ENCODE data around the gene EPB41. TPM values are rescaled to one million over a fixed set of nuclear protein-coding genes. Genes with fewer than 3 reads are reported as not detected.
"Not testable (repeated sequence)": the region's sequence is repeated elsewhere in the genome, so short reads cannot be mapped to it uniquely, and the experiment has no call there.

The EPB41 gene
- 138 TPM for polyA plus RNA-seq (2013, experiment 1 of 4)
- 134 TPM for polyA plus RNA-seq (2013, experiment 2 of 4)
- polyA plus RNA-seq (2013, experiment 3 of 4): 91.7 TPM
- polyA plus RNA-seq (2013, experiment 4 of 4): 89.4 TPM

DNA sequence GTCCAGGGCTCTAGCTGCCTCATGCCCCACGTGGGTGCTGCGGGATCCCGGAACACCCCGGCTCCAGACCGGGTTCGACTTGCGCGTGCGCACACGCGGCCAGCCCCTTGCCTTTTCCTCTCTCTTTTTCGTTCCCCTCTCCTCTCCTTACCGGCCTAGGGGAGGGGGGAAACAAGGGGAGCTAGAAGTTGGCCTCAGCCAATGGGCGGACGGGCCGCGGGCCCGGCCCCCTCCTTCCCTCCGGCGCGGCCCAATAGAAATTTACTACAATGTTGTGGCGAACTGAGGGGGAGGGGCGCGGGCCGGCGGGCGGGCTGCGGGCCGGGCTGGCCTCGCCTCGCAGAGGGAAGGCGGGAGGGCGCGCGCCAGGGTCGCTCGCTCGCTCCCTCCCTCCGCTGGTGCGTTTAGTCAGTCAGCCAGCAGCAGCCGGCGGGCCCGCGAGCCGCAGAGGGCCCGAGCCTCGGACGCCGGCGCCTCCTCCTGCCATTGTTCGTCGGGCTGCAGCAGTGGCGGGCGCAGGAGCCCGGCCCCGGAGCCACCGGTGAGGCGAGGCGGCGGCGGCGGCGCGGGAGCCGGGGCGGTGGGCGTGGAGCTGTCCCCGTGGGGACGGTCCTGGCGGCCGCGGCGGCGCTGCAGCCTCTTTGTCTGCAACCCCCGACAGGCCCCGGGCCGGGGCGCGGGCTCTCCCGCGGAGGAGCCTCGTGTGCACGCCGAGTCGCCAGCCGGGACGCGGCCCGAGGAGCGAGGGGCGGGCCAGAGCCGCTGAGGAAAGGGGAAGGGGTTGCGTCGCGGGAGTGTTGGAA, at the start of gene EPB41:
TSS of gene EPB41 (plus strand) at position 342 of the 803 bp plus-strand sequence. CDS start 72,869 bp downstream, outside the sequence.
- WGBS, 2 experiments: 0% methylated on average over 91 to 95 of the region's 95 CpGs
- Histone ChIP-seq H3K9me3 (ENCODE audit: control insufficient read depth, low read length) (no peaks in the 10 kb centered on the region), H3K4me3 (ENCODE audit: insufficient read depth, low read depth, low read length) (peak within 1 kb of the TSS; percentile 78), H3K36me3 (ENCODE audit: control insufficient read depth, insufficient read depth, low read length) (no peaks in the 10 kb centered on the region), H3K4me1 (ENCODE audit: control insufficient read depth, insufficient read depth, low read length) (peaks cover 11% of the 10 kb centered on the region), H3K27ac (ENCODE audit: insufficient read depth, low read depth, low read length, poor library complexity, severe bottlenecking) (peak within 1 kb of the TSS; percentile 96), H3K27me3 (ENCODE audit: control insufficient read depth, insufficient read depth, low read length, poor library complexity, severe bottlenecking) (no peaks in the 10 kb centered on the region)

DNA sequence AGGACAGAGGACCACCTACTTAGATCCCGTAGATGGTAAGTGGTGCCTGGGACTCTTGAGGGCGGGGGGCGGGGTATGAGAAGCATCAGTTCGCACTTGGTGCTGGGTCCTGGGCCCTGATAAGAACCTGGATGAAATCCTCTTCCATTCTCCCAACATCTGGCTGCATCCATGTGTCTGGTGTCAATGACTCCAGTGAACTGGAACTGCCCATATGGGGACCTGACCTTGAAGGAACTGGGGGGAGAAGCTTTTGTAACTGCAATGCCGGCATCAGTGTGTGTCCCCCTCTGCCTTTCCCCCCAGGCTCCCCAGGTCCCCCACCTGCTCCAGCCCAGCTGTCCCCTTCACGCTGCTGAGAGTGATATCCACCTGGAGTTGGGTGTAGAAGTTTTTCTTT, 49.7 kb upstream of the EPB41 start:
- 73 to 84% methylated on average over 6 of the region's 6 CpGs for WGBS, 2 experiments
- Histone ChIP-seq H3K4me3 (ENCODE audit: insufficient read depth, low read depth, low read length) (no peak overlapping the region), H3K36me3 (ENCODE audit: control insufficient read depth, insufficient read depth, low read length) (no peaks in the 10 kb centered on the region), H3K4me1 (ENCODE audit: control insufficient read depth, insufficient read depth, low read length) (peaks cover 23% of the 10 kb centered on the region), H3K27ac (ENCODE audit: insufficient read depth, low read depth, low read length, poor library complexity, severe bottlenecking) (no peak overlapping the region), H3K9me3 (ENCODE audit: control insufficient read depth, low read length) (no peaks in the 10 kb centered on the region), H3K27me3 (ENCODE audit: control insufficient read depth, insufficient read depth, low read length, poor library complexity, severe bottlenecking) (no peaks in the 10 kb centered on the region)

GRCh38 chr1:28865997-28866650, 48.2 kb upstream of the EPB41 start:
- 85 to 88% methylated on average over 10 of the region's 10 CpGs for WGBS, 2 experiments
- peaks cover 23% of the 10 kb centered on the region for H3K4me1 ChIP-seq (ENCODE audit: control insufficient read depth, insufficient read depth, low read length)
- no peak overlapping the region for H3K4me3 ChIP-seq (ENCODE audit: insufficient read depth, low read depth, low read length)
- no peaks in the 10 kb centered on the region for H3K36me3 ChIP-seq (ENCODE audit: control insufficient read depth, insufficient read depth, low read length)
- no peaks in the 10 kb centered on the region for H3K9me3 ChIP-seq (ENCODE audit: control insufficient read depth, low read length)
- H3K27me3 ChIP-seq (ENCODE audit: control insufficient read depth, insufficient read depth, low read length, poor library complexity, severe bottlenecking): no peaks in the 10 kb centered on the region
- no peak overlapping the region for H3K27ac ChIP-seq (ENCODE audit: insufficient read depth, low read depth, low read length, poor library complexity, severe bottlenecking)

GRCh38 chr1:28867850-28868249, 46.5 kb upstream of the EPB41 start:
- no peaks in the 10 kb centered on the region for H3K36me3 ChIP-seq (ENCODE audit: control insufficient read depth, insufficient read depth, low read length)
- H3K4me1 ChIP-seq (ENCODE audit: control insufficient read depth, insufficient read depth, low read length): peaks cover 23% of the 10 kb centered on the region
- no peak overlapping the region for H3K27ac ChIP-seq (ENCODE audit: insufficient read depth, low read depth, low read length, poor library complexity, severe bottlenecking)
- no peaks in the 10 kb centered on the region for H3K9me3 ChIP-seq (ENCODE audit: control insufficient read depth, low read length)
- WGBS, 2 experiments: 90 to 91% methylated on average over 3 of the region's 3 CpGs
- H3K4me3 ChIP-seq (ENCODE audit: insufficient read depth, low read depth, low read length): no peak overlapping the region
- H3K27me3 ChIP-seq (ENCODE audit: control insufficient read depth, insufficient read depth, low read length, poor library complexity, severe bottlenecking): no peaks in the 10 kb centered on the region

DNA sequence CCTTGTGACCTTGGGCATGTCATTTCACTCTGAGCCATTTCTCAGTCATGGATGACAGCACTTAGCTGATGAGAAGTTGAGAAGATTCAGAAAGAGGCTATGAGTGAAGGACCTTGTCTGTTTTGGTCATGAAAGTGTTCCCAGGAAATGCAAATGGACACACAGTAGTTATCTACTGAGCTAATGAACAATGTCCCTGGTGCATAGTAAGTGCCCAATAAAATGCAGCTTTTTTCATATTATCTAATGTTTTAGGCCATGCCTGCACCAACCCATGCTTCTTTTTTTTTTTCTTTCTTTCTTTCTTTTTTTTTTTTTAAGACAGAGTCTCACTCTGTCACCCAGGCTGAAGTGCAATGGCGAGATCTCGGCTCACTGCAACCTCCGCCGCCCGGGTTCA, 44.4 kb upstream of the EPB41 start:
- Histone ChIP-seq H3K27ac (ENCODE audit: insufficient read depth, low read depth, low read length, poor library complexity, severe bottlenecking) (no peak overlapping the region), H3K36me3 (ENCODE audit: control insufficient read depth, insufficient read depth, low read length) (no peaks in the 10 kb centered on the region), H3K4me3 (ENCODE audit: insufficient read depth, low read depth, low read length) (no peak overlapping the region), H3K27me3 (ENCODE audit: control insufficient read depth, insufficient read depth, low read length, poor library complexity, severe bottlenecking) (no peaks in the 10 kb centered on the region), H3K9me3 (ENCODE audit: control insufficient read depth, low read length) (no peaks in the 10 kb centered on the region), H3K4me1 (ENCODE audit: control insufficient read depth, insufficient read depth, low read length) (peaks cover 13% of the 10 kb centered on the region)
- WGBS, 2 experiments: 89 to 93% methylated on average over 5 of the region's 5 CpGs

GRCh38 chr1:28871631-28872401, 42.6 kb upstream of the EPB41 start:
- Histone ChIP-seq H3K4me3 (ENCODE audit: insufficient read depth, low read depth, low read length) (no peak overlapping the region), H3K36me3 (ENCODE audit: control insufficient read depth, insufficient read depth, low read length) (no peaks in the 10 kb centered on the region), H3K4me1 (ENCODE audit: control insufficient read depth, insufficient read depth, low read length) (no peaks in the 10 kb centered on the region), H3K9me3 (ENCODE audit: control insufficient read depth, low read length) (no peaks in the 10 kb centered on the region), H3K27me3 (ENCODE audit: control insufficient read depth, insufficient read depth, low read length, poor library complexity, severe bottlenecking) (no peaks in the 10 kb centered on the region), H3K27ac (ENCODE audit: insufficient read depth, low read depth, low read length, poor library complexity, severe bottlenecking) (no peak overlapping the region)
- 91 to 92% methylated on average over 12 of the region's 12 CpGs for WGBS, 2 experiments

- not testable (repeated sequence) for H3K4me3 ChIP-seq (ENCODE audit: insufficient read depth, low read depth, low read length); H3K36me3 ChIP-seq (ENCODE audit: control insufficient read depth, insufficient read depth, low read length); H3K9me3 ChIP-seq (ENCODE audit: control insufficient read depth, low read length); H3K27ac ChIP-seq (ENCODE audit: insufficient read depth, low read depth, low read length, poor library complexity, severe bottlenecking); H3K4me1 ChIP-seq (ENCODE audit: control insufficient read depth, insufficient read depth, low read length); H3K27me3 ChIP-seq (ENCODE audit: control insufficient read depth, insufficient read depth, low read length, poor library complexity, severe bottlenecking)
- 91 to 92% methylated on average over 5 of the region's 5 CpGs for WGBS, 2 experiments
These were observed 39.2 kb upstream of the EPB41 start for GRCh38 chr1:28875134-28875533.

DNA sequence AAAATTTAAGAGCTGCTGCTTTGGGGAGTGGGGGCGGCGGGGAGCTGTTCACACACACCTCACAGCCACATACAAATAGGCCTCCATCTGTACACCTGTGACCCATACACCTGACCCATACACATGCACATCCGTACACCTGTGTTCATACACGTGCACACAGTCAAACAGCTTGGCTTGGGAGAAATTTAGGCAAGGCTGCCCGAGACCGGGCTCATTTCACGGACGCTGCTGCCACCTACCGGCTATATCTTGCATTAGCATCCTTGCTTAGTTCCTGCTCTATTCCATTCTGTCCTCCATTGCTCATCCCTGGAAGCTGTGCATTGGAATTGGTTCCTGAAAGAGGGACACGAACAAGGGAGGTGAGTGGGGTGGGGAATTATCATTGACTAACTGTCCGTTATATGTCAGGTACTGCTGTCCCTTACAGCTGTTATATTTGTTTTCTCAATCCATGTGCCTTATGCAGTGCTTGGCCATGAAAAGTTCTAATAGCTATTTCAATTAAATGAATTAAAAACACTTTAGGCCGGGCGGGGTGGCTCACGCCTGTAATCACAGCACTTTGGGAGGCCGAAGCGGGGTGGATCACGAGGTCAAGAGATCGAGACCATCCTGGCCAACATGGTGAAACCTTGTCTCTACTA, 37.1 kb upstream of the EPB41 start:
- no peaks in the 10 kb centered on the region for H3K4me1 ChIP-seq (ENCODE audit: control insufficient read depth, insufficient read depth, low read length)
- no peak overlapping the region for H3K27ac ChIP-seq (ENCODE audit: insufficient read depth, low read depth, low read length, poor library complexity, severe bottlenecking)
- no peaks in the 10 kb centered on the region for H3K9me3 ChIP-seq (ENCODE audit: control insufficient read depth, low read length)
- H3K4me3 ChIP-seq (ENCODE audit: insufficient read depth, low read depth, low read length): no peak overlapping the region
- no peaks in the 10 kb centered on the region for H3K27me3 ChIP-seq (ENCODE audit: control insufficient read depth, insufficient read depth, low read length, poor library complexity, severe bottlenecking)
- H3K36me3 ChIP-seq (ENCODE audit: control insufficient read depth, insufficient read depth, low read length): no peaks in the 10 kb centered on the region
- WGBS, 2 experiments: 38 to 40% methylated on average over 18 of the region's 18 CpGs

- H3K36me3 ChIP-seq (ENCODE audit: control insufficient read depth, insufficient read depth, low read length): no peaks in the 10 kb centered on the region
- H3K4me1 ChIP-seq (ENCODE audit: control insufficient read depth, insufficient read depth, low read length): peaks cover 2% of the 10 kb centered on the region
- no peaks in the 10 kb centered on the region for H3K9me3 ChIP-seq (ENCODE audit: control insufficient read depth, low read length)
- 90 to 93% methylated on average over 4 of the region's 4 CpGs for WGBS, 2 experiments
- H3K27ac ChIP-seq (ENCODE audit: insufficient read depth, low read depth, low read length, poor library complexity, severe bottlenecking): no peak overlapping the region
- H3K4me3 ChIP-seq (ENCODE audit: insufficient read depth, low read depth, low read length): no peak overlapping the region
- H3K27me3 ChIP-seq (ENCODE audit: control insufficient read depth, insufficient read depth, low read length, poor library complexity, severe bottlenecking): no peaks in the 10 kb centered on the region
These were observed 35.6 kb upstream of the EPB41 start for GRCh38 chr1:28878796-28879195.

Measured in ectodermal cell (in vitro differentiated cells).